GM04504 (cell line): ENCODE data around the gene MYT1.
A peak's percentile ranks its signal among the peaks of the same experiment; 100 is the strongest.

Source experiments
- DNase-seq: peaks from one replicate; pipeline ENCODE4 v3.0.0-alpha.2; 2012; ENCODE audit warnings: low read depth

MYT1 gene

DNA sequence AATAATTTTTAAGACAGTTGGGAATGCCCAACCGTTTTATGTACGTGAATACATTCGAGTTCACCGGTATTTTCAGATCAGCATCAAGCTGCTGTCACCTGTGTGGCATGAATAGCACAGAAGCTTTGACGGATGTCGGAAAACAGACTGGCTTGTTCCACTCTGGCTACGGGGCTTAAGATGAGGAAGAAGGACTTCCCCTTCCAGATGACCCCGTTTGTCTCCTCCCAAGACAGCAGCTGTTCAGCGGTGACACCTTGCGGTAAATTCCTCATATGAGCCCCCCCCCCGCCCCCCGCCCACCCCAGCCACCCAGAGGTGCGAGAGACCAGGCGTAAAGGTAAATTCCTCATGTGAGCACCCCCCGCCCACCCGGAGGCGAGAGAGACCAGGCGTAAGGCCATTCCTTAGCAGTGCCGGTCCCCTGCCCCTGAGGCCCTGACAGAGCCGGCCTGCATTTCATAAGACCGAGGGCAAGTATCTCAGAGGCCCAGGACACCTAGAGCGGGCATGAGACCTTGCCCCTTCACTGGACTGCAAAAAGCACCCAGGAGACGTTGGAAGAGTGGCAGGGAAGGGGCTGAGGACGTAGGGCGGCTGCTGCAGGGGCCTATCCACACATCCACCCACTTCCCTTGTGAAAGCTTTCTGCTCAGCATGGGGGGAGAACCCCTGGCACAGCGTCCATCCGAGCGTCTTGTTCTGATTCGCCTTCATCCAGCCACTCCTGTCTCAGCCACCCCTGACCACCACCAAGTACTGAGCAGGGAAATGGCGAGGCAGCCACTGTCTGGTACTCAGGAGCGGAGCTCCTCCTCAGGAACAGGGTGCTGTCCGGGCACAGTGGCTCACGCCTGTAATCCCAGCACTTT lies 84.0 kb downstream of the MYT1 start:
- DNase-seq, result no peak

DNA sequence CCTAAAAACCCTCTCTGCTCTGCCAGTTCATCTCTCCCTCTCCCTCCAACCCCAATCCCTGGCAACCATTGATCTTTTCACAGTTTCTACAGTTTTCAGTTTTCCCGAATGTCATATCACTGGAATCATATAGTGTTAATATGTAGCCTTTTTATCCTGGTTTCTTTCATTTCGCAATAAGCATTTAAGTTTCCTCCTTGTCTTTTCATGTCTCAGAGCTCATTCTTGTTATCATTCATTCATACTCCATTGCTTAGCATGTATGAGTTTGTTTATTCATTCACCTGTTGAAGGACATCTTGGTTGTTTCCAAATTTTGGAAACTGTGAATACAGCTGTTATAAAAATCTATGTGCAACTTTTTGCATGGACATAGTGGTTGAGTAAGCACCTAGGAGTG lies 85.8 kb downstream of the MYT1 start:
- no peak for DNase-seq

DNA sequence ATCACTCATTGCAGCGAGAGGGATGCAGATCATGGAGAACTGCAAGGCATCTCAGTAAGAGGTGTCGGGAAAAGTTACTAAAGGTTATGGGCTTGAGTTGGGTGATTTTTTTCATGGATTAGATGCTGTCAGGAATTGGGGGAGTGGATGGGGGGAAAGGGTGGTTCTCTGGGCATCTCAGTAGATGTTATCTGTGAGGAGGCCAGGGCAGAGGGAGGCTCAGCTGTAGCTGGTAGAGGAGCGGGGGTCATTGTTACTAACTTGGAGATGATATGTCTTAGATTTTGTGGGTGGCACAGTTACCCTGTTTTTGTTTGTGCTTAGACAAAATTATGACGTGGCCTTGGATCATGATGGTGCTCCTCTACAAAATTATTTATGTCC lies 88.7 kb downstream of the MYT1 start:
- no peak for DNase-seq

DNA sequence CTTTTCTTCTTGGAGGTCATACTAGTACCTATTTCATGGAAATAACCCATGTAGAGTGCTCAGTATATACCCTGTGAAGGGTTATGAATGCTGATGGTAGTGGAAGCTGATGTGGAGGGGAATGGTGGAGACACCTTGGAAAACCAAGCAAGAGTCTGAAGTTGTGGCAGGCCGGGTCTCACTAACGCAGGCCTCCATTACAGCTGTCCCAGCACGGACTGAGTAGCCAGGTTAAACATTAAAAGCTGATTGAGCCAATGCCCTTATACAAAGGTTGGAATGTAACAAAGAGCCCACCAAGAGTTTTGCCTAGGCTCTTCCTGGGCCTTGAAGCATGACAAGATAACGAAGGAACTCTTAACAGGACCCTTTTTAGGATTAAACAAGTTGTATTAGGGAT lies 89.2 kb downstream of the MYT1 start:
- DNase-seq, result no peak

DNA sequence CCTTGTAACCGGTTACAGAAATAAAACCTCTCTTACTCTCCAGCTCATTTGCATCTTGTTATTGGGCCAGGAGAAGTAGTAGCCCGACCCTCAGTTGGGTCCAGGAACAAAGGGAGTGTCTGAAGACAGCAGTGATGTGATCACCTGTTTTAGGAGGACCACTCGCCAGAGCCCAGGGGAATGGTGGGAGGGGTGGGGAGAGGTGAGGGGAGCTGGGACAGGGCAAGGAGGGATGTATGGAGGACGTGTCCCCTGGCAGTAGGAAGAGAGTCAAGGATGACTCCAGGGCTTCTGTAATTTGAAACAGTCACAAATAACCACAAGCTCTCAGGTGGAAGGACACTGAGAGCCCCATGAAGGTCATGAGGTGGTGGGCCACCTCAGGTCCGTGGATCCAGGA lies 89.9 kb downstream of the MYT1 start:
- no peak for DNase-seq

DNA sequence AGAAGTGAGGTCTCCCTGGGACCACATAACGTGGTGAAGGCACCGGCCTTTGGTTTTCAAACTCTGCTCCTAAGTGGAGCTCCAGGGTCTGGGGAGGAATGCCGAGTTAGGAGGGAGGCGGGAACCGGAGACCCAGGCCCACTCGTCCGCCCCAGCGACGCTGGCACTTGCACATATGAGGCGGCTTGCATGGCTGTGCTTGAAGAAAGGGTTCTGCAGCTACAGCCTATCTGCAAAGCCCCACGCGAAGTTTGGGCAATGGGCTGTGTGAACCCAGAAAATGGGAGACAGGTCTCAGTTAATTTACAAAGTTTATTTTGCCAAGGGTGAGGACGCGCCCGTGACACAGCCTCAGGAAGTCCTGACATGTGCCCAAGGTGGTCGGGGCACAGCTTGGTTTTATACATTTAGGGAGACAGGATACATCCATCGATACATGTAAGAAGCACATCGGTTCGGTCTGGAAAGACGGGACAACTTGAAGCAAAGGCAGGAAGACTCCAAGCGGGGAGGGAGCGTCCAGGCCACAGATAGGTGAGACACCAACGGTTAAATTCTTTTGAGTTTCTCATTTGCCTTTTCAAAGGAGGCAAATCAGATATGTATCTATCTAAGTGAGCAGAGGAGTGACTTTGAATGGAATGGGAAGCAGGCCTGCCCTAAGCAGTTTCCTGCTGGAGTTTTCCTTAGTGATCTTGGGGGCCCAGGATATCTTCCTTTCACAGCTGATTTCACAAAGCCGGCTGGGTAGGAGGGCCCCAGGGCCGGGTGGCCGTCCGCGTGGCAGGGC lies 90.5 kb downstream of the MYT1 start:
- no peak for DNase-seq

DNA sequence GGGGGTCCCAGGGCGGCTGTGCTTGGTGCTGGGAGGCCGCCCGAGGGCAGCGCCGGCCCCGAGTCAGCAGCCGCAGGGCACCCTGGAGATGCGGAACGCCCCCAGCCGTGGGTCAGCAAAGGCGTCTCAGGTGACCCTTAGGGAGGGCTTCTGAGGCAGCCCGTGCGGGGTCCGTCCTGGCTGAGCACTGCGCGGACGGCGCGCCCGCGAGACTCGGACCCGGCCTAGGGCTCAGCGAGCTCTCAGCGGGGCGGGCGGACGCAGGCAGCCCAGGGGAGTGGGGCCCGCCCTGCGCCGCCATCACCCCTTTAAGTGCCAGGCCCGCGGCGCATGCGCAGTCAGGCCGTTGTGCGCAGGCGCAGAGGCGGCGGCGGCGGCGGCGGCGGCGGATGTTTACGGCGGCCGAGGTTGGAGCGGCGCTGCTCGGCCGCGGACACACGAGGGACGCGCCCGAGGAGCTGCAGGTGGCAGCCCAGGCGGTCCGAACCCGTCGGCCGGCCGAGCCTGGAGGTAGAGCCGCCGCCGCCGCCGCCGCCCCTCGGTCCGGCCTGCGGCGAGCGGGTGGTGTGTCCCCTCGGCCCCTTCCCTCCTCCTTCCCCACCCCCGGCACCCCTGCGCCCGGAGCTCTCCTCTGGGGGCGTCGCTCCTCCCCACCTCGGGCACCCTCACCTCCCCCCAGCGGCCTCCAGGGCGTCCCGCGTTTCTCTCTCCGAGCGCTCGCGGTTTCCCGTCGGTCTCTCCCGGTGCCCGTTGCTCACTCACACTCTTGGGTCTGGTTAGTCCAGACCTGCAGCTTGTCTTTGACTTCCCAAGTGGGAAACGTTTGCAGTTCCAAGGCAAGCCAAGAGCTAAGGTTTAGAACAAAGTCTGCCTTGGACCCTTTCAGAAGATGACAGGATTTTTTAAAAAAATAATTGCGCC lies 91.4 kb downstream of the MYT1 start, which contains the start of gene PCMTD2:
Gene PCMTD2, plus strand, starts transcription at position 388 of the 921 bp plus-strand sequence. CDS start 4,218 bp downstream, outside the sequence.
- peak; percentile 50 for DNase-seq

DNA sequence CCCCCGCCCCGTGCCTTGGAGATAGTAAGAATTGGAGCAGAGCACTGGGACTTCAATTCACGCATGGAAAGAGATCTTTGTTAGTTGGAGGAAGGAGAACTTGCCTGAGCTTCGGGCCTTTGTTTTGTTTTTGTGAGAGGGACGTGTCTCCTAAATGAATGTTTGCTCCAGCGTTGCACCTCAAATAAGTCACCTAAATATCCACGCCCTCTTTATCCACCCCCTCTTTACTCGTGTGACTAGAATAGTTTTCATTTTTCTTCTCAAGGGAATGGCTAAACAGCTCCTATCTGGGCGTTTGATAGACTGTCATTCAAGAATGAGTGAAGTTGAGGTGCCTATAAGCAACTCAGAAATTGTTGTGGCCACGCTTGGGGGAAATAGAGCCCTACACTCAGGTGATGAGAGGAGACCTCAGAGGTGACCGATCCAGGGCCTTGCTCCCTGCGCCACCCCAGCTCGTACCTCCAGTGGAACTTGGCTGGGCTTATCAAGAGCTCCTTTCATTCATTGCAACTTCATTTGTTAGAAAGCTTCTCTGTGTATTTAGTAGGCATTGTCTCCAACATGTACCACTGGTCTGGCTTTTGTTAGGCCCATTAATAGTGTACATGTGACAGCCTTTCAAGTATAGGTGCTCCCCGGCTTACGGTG lies 92.2 kb downstream of the MYT1 start:
- no peak for DNase-seq

DNA sequence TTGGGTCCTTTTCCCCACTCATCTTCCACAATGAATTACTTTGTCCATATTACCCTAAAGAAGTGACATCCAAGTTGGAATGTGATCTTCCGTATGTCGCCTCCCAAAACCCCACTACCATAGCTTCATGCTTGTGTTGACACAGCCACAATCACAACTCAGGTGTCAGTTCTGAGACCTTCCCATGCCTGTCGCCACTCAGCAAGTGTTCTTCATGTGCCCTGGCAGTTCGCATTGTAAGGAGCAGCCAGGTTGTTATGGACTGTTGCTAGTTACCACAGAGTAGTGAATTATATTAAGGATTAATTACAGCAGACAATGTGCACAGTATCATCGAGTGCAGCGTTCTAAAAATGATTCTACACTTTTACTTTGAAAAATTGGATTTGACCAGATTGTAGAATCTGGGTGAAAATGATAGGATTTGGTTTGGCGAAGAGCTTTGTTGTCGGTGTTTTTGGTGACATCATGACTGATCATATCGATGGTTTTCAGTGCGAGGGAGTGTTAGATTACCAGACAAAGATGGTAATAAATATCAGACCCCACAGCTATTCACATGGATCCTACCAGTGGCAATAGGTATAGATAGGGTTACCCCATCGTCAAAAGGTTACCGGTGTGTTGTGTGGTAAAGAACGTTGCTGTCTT lies 93.0 kb downstream of the MYT1 start:
- DNase-seq, result no peak

DNA sequence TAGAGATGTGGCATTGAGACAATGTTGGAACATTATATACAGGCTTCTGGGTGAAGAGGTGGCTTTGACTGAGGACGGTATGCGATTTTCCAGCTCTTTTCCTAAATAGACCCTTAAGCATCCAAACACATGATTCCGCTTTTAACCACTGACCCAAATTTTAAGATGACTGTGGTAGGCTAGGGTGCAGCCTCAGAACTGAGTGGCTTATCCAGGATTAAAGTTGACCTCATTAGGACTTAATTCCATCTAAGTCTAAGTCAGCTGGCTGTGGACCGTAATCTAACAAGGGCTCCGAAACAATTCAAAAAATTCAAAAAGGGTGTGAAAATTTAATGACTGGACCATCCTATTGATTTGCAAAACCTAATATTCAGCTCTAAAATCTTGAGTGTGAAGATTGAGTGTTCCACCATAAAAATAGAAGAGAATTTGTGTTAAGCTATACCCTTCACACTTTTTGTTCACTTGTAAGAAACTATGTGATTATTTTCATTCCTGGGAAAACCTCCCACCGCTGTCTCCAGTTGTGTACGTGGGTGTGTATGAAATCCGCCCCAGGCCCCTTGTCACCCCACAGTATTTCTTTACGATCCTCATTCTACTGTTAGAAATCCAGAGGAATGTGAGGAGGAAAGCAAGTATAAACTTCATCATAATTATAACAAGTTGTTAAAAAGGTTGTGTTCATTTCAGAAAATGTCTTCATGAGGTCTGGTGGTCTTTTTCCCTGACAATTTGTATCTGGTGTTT lies 94.0 kb downstream of the MYT1 start:
- no peak for DNase-seq

DNA sequence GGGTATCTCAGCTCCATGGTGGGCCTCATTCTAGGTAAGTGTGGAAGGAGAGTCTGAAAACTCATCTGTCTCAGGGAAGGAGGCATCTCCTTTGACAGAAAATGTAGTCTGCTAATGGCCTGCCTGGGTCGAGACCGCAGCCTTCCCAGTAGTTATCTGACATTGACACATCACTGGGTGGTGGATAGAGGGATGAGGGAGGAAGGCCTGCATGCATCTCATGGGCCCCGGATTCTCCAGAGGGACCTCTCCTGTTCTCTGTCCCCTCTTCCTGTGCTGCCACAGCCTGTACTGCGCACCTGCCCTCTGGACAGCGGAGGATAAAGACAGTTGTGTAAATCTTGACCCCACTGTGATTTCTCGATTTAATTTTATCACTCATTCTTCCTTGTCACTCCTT lies 96.0 kb downstream of the MYT1 start:
- DNase-seq, result no peak

DNA sequence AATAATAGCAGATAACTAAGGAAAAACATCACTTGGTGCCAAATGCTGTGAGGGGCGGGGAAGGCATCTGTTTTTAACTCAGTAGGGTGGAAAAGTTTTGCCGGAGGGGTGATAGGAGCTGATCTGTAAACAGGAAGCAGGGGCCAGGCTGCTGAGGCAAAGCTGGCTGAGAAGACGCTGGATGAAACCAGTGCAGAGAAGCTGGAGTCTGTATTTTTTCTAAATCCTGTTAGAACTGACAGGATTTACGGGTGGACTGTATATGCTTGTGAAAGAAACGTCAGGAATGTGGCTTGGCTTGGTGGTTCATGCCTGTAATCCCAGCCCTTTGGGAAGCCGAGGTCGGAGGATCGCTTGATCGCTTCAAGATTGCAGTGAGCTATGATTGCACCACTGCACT lies 96.9 kb downstream of the MYT1 start:
- DNase-seq, result peak; percentile 63

DNA sequence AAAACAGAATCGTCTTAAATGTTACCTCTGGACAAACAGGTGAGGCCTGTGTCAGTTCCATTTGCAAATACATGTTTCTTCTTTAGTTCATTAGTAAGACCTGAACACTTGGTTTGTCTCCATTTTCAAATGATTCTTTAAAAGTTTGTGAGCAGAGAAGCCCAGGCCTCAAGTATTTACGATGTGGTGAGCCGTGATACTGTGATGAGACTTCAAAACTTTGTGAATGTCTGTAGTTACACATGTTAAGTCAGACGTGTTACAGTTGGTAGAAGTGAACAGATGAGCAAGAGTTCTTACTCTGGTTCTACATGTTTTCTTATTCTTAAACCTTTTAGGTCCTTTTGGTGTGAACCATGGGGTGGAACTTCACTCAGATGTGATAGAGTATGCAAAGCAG lies 99.8 kb downstream of the MYT1 start:
- no peak for DNase-seq

DNA sequence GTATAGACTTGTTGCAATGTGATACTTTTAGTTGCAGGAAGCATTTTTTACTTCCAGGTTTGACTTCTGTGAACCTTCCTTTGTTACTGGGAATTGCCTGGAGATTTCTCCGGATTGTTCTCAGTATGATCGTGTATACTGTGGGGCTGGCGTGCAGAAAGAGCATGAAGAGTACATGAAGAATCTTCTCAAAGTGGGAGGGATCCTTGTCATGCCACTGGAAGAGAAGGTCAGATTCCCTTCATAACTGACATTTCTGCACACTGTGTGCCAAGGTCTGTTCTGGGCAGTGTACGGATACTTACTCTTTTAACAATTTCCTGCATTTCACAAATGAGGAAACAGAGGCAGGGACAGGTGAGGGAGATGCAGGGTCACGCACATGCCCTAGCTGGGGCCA lies 100.9 kb downstream of the MYT1 start:
- no peak for DNase-seq

DNA sequence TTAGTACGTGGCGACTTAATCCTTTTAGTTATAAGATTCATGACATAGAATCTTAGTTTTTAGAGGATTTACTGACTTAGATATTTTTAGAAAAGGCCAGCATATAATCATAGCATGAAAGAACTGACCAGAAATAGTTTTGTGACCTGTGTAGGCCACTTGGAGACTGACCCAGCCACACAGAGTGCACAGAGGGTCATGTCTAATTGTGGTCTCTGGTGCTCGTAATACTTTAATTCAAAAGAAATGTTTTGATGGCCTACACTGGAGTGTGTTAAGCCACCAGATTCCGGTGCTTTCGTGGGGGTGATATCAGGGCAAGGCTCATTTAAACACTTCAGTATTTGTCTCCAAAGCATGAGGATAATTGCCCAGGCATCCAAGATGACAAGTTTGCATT lies 102.7 kb downstream of the MYT1 start:
- DNase-seq, result no peak

DNA sequence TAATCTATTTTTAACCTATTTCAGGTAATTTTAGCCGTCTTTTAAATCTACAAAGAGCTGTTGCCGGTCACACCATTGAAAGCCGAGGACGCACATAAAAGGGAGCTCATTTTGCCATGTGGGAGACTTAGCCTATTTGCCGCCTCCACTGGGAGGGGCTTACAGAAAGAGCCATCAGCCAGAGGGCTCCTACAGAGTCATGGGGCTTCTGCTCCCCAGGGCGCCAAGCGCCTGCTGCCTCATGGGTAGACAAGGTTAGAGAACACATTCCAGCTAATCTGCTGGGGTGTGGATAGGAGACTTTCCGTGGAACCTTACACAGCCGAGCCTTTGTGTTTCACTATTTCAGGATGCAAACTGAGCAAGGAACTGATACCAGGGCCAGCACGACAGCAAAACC lies 103.9 kb downstream of the MYT1 start:
- no peak for DNase-seq

DNA sequence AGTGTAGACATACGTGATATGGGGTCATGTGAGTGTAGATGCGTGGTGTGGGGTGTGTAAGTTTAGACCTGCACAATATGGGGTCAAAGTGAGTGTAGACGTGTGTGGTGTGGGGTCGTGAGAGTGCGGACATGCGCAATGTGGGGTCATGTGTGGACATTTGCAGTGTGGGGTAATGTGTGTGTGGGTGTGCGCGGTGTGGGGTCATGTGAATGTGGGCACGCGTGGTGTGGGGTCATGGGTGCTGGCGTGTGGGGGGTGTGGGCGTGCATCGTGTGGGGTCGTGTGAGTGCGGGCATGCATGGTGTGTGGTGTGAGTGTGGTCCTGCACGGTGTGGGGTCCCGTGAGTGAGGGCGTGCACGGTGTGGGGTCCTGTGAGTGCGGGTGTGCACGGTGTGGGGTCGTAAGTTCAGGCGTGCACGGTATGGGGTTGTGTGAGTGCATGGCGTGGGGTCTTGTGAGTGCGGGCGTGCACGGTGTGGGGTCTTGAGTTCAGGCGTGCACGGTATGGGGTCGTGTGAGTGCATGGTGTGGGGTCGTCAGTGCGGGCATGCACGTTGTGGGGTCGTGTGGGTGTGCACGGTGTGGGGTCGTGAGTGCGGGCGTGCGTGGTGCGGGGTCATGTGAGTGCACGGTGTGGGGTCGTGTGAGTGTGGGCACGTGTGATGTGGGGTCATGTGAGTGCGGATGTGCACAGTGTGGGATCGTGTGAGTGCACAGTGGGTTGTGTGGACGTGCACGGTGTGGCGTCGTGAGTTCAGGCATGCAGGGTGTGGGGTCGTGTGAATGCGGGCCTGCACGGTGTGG lies 105.6 kb downstream of the MYT1 start:
- no peak for DNase-seq

DNA sequence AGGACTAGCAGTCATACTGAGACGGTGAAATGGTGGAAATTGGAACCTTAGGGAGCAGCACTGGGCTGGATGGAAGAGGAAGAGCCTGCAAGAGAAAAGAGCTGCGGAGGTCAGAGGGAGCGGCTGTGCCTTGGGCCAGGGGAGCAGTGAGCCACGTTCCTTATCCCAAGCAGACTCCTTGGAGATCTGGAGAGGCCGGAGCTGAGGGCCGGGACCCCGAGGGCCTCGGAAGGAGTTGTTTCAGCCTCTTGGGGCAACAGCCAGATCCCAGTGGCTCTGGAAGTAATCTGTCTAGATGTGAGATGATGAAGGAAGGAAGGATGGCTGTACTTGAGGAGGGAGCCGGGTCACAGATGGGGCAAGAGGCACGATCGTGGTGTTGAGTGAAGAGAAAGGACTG lies 107.4 kb downstream of the MYT1 start:
- DNase-seq, result no peak

DNA sequence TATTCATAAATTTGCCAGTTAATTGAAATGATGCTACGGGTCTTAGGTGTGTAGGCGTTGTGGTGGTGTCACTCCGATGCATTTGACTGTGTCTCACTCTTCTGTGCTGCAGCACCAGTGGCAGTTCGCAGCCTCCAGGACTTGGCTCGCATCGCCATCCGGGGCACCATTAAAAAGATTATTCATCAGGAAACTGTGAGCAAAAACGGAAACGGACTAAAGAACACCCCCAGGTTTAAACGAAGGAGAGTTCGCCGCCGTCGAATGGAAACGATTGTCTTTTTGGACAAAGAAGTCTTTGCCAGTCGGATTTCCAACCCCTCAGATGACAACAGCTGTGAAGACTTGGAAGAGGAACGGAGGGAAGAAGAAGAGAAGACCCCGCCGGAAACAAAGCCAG lies 108.9 kb downstream of the MYT1 start:
- no peak for DNase-seq

DNA sequence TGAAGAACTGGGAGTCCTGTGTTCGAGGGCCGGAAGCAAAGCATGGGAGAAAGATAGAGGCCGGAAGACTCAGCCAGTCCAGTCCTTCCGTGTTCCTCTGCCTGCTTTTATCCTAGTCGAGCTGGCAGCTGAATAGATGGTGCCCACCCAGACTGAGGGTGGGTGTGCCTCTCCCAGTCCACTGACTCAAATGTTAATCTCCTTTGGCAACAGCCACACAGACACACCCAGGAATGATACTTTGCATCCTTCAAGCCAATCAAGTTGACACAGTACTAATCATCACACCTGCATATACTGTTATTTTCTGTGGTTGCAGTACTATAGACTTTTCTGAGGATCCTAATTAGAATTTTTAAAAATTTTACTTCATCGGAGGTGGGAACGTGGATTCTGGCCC lies 112.6 kb downstream of the MYT1 start:
- no peak for DNase-seq
